ENCODE data around the gene GJB5.

The GJB5 gene

GRCh38 chr1:34757386-34757785 lies 2.5 kb downstream of the GJB5 start:
- no peaks in the 10 kb centered on the region for H3K36me3 ChIP-seq (ENCODE audit: control insufficient read depth in 5 of 5, insufficient read depth in 5 of 5, low read length in 5 of 5)

GRCh38 chr1:34758751-34759150 lies 3.9 kb downstream of the GJB5 start:
- no peaks in the 10 kb centered on the region for H3K9me3 ChIP-seq (ENCODE audit: control insufficient read depth in 5 of 5, low read length in 5 of 5)
- no peak overlapping the region for H3K9ac ChIP-seq (ENCODE audit: low read length in 5 of 5)
- no peaks in the 10 kb centered on the region for H3K36me3 ChIP-seq (ENCODE audit: control insufficient read depth in 5 of 5, insufficient read depth in 5 of 5, low read length in 5 of 5)
- no peak overlapping the region for H3K4me3 ChIP-seq (ENCODE audit: low read depth in 1 of 5, low read length in 5 of 5)
- peaks cover 0 to 2% (median 0%) of the 10 kb centered on the region in 5 donors for H3K4me1 ChIP-seq (ENCODE audit: control insufficient read depth in 5 of 5, insufficient read depth in 5 of 5, low read length in 5 of 5)
- no peak overlapping the region for H3K27ac ChIP-seq (ENCODE audit: low read depth, low read length)
- peaks cover 6 to 29% (median 13%) of the 10 kb centered on the region in 5 donors for H3K27me3 ChIP-seq (ENCODE audit: control insufficient read depth in 5 of 5, insufficient read depth in 4 of 5, low read length in 5 of 5)

More at GRCh38 chr1:34757386-34757785, 2.5 kb downstream of the GJB5 start:
- Histone ChIP-seq H3K27me3 (ENCODE audit: control insufficient read depth in 5 of 5, insufficient read depth in 4 of 5, low read length in 5 of 5) (peaks cover 0 to 21% (median 10%) of the 10 kb centered on the region in 5 donors), H3K4me3 (ENCODE audit: low read depth in 1 of 5, low read length in 5 of 5) (no peak overlapping the region), H3K4me1 (ENCODE audit: control insufficient read depth in 5 of 5, insufficient read depth in 5 of 5, low read length in 5 of 5) (peaks cover 0 to 2% (median 0%) of the 10 kb centered on the region in 5 donors), H3K9ac (ENCODE audit: low read length in 5 of 5) (no peak overlapping the region), H3K9me3 (ENCODE audit: control insufficient read depth in 5 of 5, low read length in 5 of 5) (no peaks in the 10 kb centered on the region), H3K27ac (ENCODE audit: low read depth, low read length) (no peak overlapping the region)

- Histone ChIP-seq H3K27ac (ENCODE audit: low read depth, low read length) (no peak within 1 kb of the TSS), H3K4me3 (ENCODE audit: low read depth in 1 of 5, low read length in 5 of 5) (no peak within 1 kb of the TSS), H3K27me3 (ENCODE audit: control insufficient read depth in 5 of 5, insufficient read depth in 4 of 5, low read length in 5 of 5) (peaks cover 6 to 27% (median 12%) of the 10 kb centered on the region in 5 donors), H3K9ac (ENCODE audit: low read length in 5 of 5) (no peak within 1 kb of the TSS), H3K36me3 (ENCODE audit: control insufficient read depth in 5 of 5, insufficient read depth in 5 of 5, low read length in 5 of 5) (no peaks in the 10 kb centered on the region), H3K4me1 (ENCODE audit: control insufficient read depth in 5 of 5, insufficient read depth in 5 of 5, low read length in 5 of 5) (no peaks in the 10 kb centered on the region), H3K9me3 (ENCODE audit: control insufficient read depth in 5 of 5, low read length in 5 of 5) (peaks cover 0 to 4% (median 0%) of the 10 kb centered on the region in 5 donors)
These were observed 4.9 kb downstream of the GJB5 start, which contains the start of gene GJB4 for GRCh38 chr1:34759503-34760357. TSS of gene GJB4 (plus strand) at chr1:34759740. CDS start at chr1:34761255, 1,515 bp downstream.

GRCh38 chr1:34761176-34761761 lies 6.4 kb downstream of the GJB5 start:
- Histone ChIP-seq H3K4me3 (ENCODE audit: low read depth in 1 of 5, low read length in 5 of 5) (no peak overlapping the region), H3K36me3 (ENCODE audit: control insufficient read depth in 5 of 5, insufficient read depth in 5 of 5, low read length in 5 of 5) (no peaks in the 10 kb centered on the region), H3K9me3 (ENCODE audit: control insufficient read depth in 5 of 5, low read length in 5 of 5) (peaks cover 0 to 4% (median 0%) of the 10 kb centered on the region in 5 donors), H3K27ac (ENCODE audit: low read depth, low read length) (no peak overlapping the region), H3K27me3 (ENCODE audit: control insufficient read depth in 5 of 5, insufficient read depth in 4 of 5, low read length in 5 of 5) (peaks cover 6 to 23% (median 12%) of the 10 kb centered on the region in 5 donors), H3K4me1 (ENCODE audit: control insufficient read depth in 5 of 5, insufficient read depth in 5 of 5, low read length in 5 of 5) (no peaks in the 10 kb centered on the region), H3K9ac (ENCODE audit: low read length in 5 of 5) (no peak overlapping the region)

GRCh38 chr1:34761776-34762307 lies 7.0 kb downstream of the GJB5 start:
- H3K4me3 ChIP-seq (ENCODE audit: low read depth in 1 of 5, low read length in 5 of 5), result no peak overlapping the region
- peaks cover 0 to 4% (median 0%) of the 10 kb centered on the region in 5 donors for H3K9me3 ChIP-seq (ENCODE audit: control insufficient read depth in 5 of 5, low read length in 5 of 5)
- no peak overlapping the region for H3K9ac ChIP-seq (ENCODE audit: low read length in 5 of 5)
- no peak overlapping the region for H3K27ac ChIP-seq (ENCODE audit: low read depth, low read length)
- H3K4me1 ChIP-seq (ENCODE audit: control insufficient read depth in 5 of 5, insufficient read depth in 5 of 5, low read length in 5 of 5), result no peaks in the 10 kb centered on the region
- no peaks in the 10 kb centered on the region for H3K36me3 ChIP-seq (ENCODE audit: control insufficient read depth in 5 of 5, insufficient read depth in 5 of 5, low read length in 5 of 5)
- peaks cover 6 to 23% (median 12%) of the 10 kb centered on the region in 5 donors for H3K27me3 ChIP-seq (ENCODE audit: control insufficient read depth in 5 of 5, insufficient read depth in 4 of 5, low read length in 5 of 5)

GRCh38 chr1:34762474-34763141 lies 7.8 kb downstream of the GJB5 start:
- Histone ChIP-seq H3K9me3 (ENCODE audit: control insufficient read depth in 5 of 5, low read length in 5 of 5) (peaks cover 0 to 4% (median 0%) of the 10 kb centered on the region in 5 donors), H3K27me3 (ENCODE audit: control insufficient read depth in 5 of 5, insufficient read depth in 4 of 5, low read length in 5 of 5) (peaks cover 6 to 23% (median 12%) of the 10 kb centered on the region in 5 donors), H3K4me3 (ENCODE audit: low read depth in 1 of 5, low read length in 5 of 5) (no peak overlapping the region), H3K27ac (ENCODE audit: low read depth, low read length) (no peak overlapping the region), H3K4me1 (ENCODE audit: control insufficient read depth in 5 of 5, insufficient read depth in 5 of 5, low read length in 5 of 5) (no peaks in the 10 kb centered on the region), H3K9ac (ENCODE audit: low read length in 5 of 5) (no peak overlapping the region), H3K36me3 (ENCODE audit: control insufficient read depth in 5 of 5, insufficient read depth in 5 of 5, low read length in 5 of 5) (no peaks in the 10 kb centered on the region)

GRCh38 chr1:34763142-34763781 lies 8.4 kb downstream of the GJB5 start:
- H3K9me3 ChIP-seq (ENCODE audit: control insufficient read depth in 5 of 5, low read length in 5 of 5), result peaks cover 0 to 4% (median 0%) of the 10 kb centered on the region in 5 donors
- H3K4me1 ChIP-seq (ENCODE audit: control insufficient read depth in 5 of 5, insufficient read depth in 5 of 5, low read length in 5 of 5), result no peaks in the 10 kb centered on the region
- H3K27ac ChIP-seq (ENCODE audit: low read depth, low read length), result no peak overlapping the region
- peaks cover 6 to 20% (median 8%) of the 10 kb centered on the region in 5 donors for H3K27me3 ChIP-seq (ENCODE audit: control insufficient read depth in 5 of 5, insufficient read depth in 4 of 5, low read length in 5 of 5)
- no peak overlapping the region for H3K9ac ChIP-seq (ENCODE audit: low read length in 5 of 5)
- no peak overlapping the region for H3K4me3 ChIP-seq (ENCODE audit: low read depth in 1 of 5, low read length in 5 of 5)
- no peaks in the 10 kb centered on the region for H3K36me3 ChIP-seq (ENCODE audit: control insufficient read depth in 5 of 5, insufficient read depth in 5 of 5, low read length in 5 of 5)

GRCh38 chr1:34768856-34769255 lies 14.0 kb downstream of the GJB5 start:
- Histone ChIP-seq H3K4me3 (ENCODE audit: low read depth in 1 of 5, low read length in 5 of 5) (no peak overlapping the region), H3K9me3 (ENCODE audit: control insufficient read depth in 5 of 5, low read length in 5 of 5) (peaks cover 0 to 4% (median 0%) of the 10 kb centered on the region in 5 donors), H3K27ac (ENCODE audit: low read depth, low read length) (no peak overlapping the region), H3K36me3 (ENCODE audit: control insufficient read depth in 5 of 5, insufficient read depth in 5 of 5, low read length in 5 of 5) (no peaks in the 10 kb centered on the region), H3K9ac (ENCODE audit: low read length in 5 of 5) (no peak overlapping the region), H3K27me3 (ENCODE audit: control insufficient read depth in 5 of 5, insufficient read depth in 4 of 5, low read length in 5 of 5) (peaks cover 0 to 9% (median 4%) of the 10 kb centered on the region in 5 donors), H3K4me1 (ENCODE audit: control insufficient read depth in 5 of 5, insufficient read depth in 5 of 5, low read length in 5 of 5) (no peaks in the 10 kb centered on the region)

GRCh38 chr1:34770891-34771504 lies 16.2 kb downstream of the GJB5 start:
- Histone ChIP-seq H3K36me3 (ENCODE audit: control insufficient read depth in 5 of 5, insufficient read depth in 5 of 5, low read length in 5 of 5) (no peaks in the 10 kb centered on the region), H3K27ac (ENCODE audit: low read depth, low read length) (no peak overlapping the region), H3K9me3 (ENCODE audit: control insufficient read depth in 5 of 5, low read length in 5 of 5) (no peaks in the 10 kb centered on the region), H3K9ac (ENCODE audit: low read length in 5 of 5) (no peak overlapping the region), H3K4me1 (ENCODE audit: control insufficient read depth in 5 of 5, insufficient read depth in 5 of 5, low read length in 5 of 5) (no peaks in the 10 kb centered on the region), H3K27me3 (ENCODE audit: control insufficient read depth in 5 of 5, insufficient read depth in 4 of 5, low read length in 5 of 5) (peaks cover 0 to 9% (median 2%) of the 10 kb centered on the region in 5 donors), H3K4me3 (ENCODE audit: low read depth in 1 of 5, low read length in 5 of 5) (no peak overlapping the region)
